A549 (cell line): ENCODE measurements around the gene NUMA1. TPM values are rescaled to one million over a fixed set of nuclear protein-coding genes. Genes with fewer than 3 reads are reported as not detected.

Experiments used
- ATAC-seq, 2 experiments: fragments of 200-7000 bp in 1 of 2; fragments of >200 bp in 1 of 2; cut with Nextera tagmentation in 1 of 2; cut with Tn5 transposase in 1 of 2; 3 replicates each; pipeline versions ENCODE4 v1.8.0 to v1.9.1; 2018 to 2020; ENCODE audit warnings: mild to moderate bottlenecking in 1 of 2, moderate library complexity in 1 of 2
- CTCF ChIA-PET: fragments of 300-600 bp; sonication (Branson Sonifier 250); formaldehyde crosslinking; extraction: SDS; loops from one replicate; lab custom pipeline; 2021; ENCODE audit warnings: antibody characterized with exemption, inconsistent platforms; lab: Yijun Ruan, JAX
- POLR2A ChIA-PET: fragments of 350-600 bp; formaldehyde crosslinking; extraction: SDS; loops from one replicate; lab custom pipeline; 2021; ENCODE audit warnings: antibody characterized with exemption, inconsistent platforms; lab: Yijun Ruan, JAX
- DNase-seq, 2 experiments: peaks; one replicate each; pipeline versions ENCODE4 v3.0.0 to v3.0.0-alpha.2; 2011 to 2016; ENCODE audit warnings: low read depth in 1 of 2, low spot score in 1 of 2
- FAIRE-seq: peaks from 2 replicates; lab custom pipeline; 2011; peaks lifted over from hg19 to GRCh38; lab: Jason Lieb, UNC
- H3K27ac ChIP-seq, 2 experiments: fragments of >200 bp; sonication (Bioruptor Twin); formaldehyde crosslinking; 3 replicates each; pipeline ENCODE4 v1.5.1; 2016 to 2017
- H3K4me1 ChIP-seq: fragments of >200 bp; sonication (Bioruptor Twin); formaldehyde crosslinking; 3 replicates; pipeline ENCODE4 v1.6.1; 2016
- H3K4me2 ChIP-seq: fragments of >200 bp; sonication (Bioruptor Twin); formaldehyde crosslinking; 3 replicates; pipeline ENCODE4 v1.6.1; 2016
- H3K4me3 ChIP-seq: fragments of >200 bp; sonication (Bioruptor Twin); formaldehyde crosslinking; 3 replicates; pipeline ENCODE4 v1.5.1; 2016
- H3K9me3 ChIP-seq: fragments of >200 bp; sonication (Bioruptor Twin); formaldehyde crosslinking; 3 replicates; pipeline ENCODE4 v1.6.1; 2016
- BHLHE40 ChIP-seq: IDR thresholded peaks from 2 replicates; pipeline ENCODE4 v1.6.1; 2012; ENCODE audit warnings: low read depth, low read length, inconsistent platforms
- CBX2 ChIP-seq: fragments of 200-600 bp; sonication (generic); IDR thresholded peaks from 2 replicates; pipeline ENCODE4 v1.6.1; 2016; ENCODE audit warnings: low read depth, mild to moderate bottlenecking, borderline replicate concordance
- CEBPB ChIP-seq, 2 experiments: fragments of >200 bp in 1 of 2; sonication (Bioruptor Twin) in 1 of 2; formaldehyde crosslinking in 1 of 2; IDR thresholded peaks; 2 replicates each; pipeline ENCODE4 v1.6.1; 2012 to 2016
- CHD2 ChIP-seq: fragments of 150-350 bp; IDR thresholded peaks from 2 replicates; pipeline ENCODE4 v1.6.1; 2014; ENCODE audit warnings: low read length; ENCODE audit not compliant: partially characterized antibody
- CHD4 ChIP-seq: fragments of 200-600 bp; sonication (generic); IDR thresholded peaks from 2 replicates; pipeline ENCODE4 v1.6.1; 2016; ENCODE audit warnings: antibody characterized with exemption, mild to moderate bottlenecking, borderline replicate concordance
- EHF ChIP-seq: fragments of 250-450 bp; sonication (Bioruptor Pico); IDR thresholded peaks from 2 replicates; pipeline ENCODE4 v1.5.0; 2020; ENCODE audit warnings: mild to moderate bottlenecking
- ELK1 ChIP-seq: fragments of 150-350 bp; IDR thresholded peaks from 2 replicates; pipeline ENCODE4 v1.6.1; 2014; ENCODE audit warnings: low read depth, mild to moderate bottlenecking, low read length
- FOSB ChIP-seq: fragments of 250-450 bp; sonication (Bioruptor Pico); IDR thresholded peaks from 2 replicates; pipeline ENCODE4 v1.5.0; 2020; ENCODE audit warnings: mild to moderate bottlenecking, moderate library complexity
- GATA3 ChIP-seq: IDR thresholded peaks from 2 replicates; pipeline ENCODE4 v1.6.1; 2012; ENCODE audit warnings: borderline replicate concordance
- HDAC2 ChIP-seq: fragments of 200-600 bp; sonication (generic); IDR thresholded peaks from 2 replicates; pipeline ENCODE4 v1.6.1; 2016
- JUNB ChIP-seq: fragments of >200 bp; sonication (Bioruptor Twin); formaldehyde crosslinking; IDR thresholded peaks from 2 replicates; pipeline ENCODE4 v1.6.1; 2016
- KDM5A ChIP-seq: fragments of 200-600 bp; sonication (generic); IDR thresholded peaks from 2 replicates; pipeline ENCODE4 v1.6.1; 2016; ENCODE audit warnings: antibody characterized with exemption, mild to moderate bottlenecking
- PBX3 ChIP-seq: IDR thresholded peaks from 2 replicates; pipeline ENCODE4 v1.6.1; 2012
- POLR2A ChIP-seq: IDR thresholded peaks from 2 replicates; pipeline ENCODE4 v1.6.1; 2012; ENCODE audit warnings: mild to moderate bottlenecking, low read length
- RAD21 ChIP-seq, 2 experiments: fragments of >200 bp in 1 of 2; sonication (Bioruptor Twin) in 1 of 2; formaldehyde crosslinking in 1 of 2; IDR thresholded peaks in 1 of 2; conservative IDR thresholded peaks in 1 of 2; 2 replicates in 1 of 2; 3 replicates in 1 of 2; pipeline ENCODE4 v1.6.1; 2012 to 2018; ENCODE audit warnings: inconsistent platforms in 1 of 2
- RCOR1 ChIP-seq: fragments of 150-350 bp; IDR thresholded peaks from 2 replicates; pipeline ENCODE4 v1.6.1; 2014; ENCODE audit warnings: antibody characterized with exemption, low read length, low read depth
- RFX5 ChIP-seq: fragments of 450-650 bp; IDR thresholded peaks from 2 replicates; pipeline ENCODE4 v1.7.1; 2014; ENCODE audit warnings: antibody characterized with exemption, mild to moderate bottlenecking, moderate library complexity
- RNF2 ChIP-seq: fragments of 200-600 bp; sonication (generic); IDR thresholded peaks from 2 replicates; pipeline ENCODE4 v1.6.1; 2016; ENCODE audit warnings: low read depth, mild to moderate bottlenecking, antibody characterized with exemption, moderate library complexity, borderline replicate concordance
- SREBF2 ChIP-seq: fragments of 450-650 bp; IDR thresholded peaks from 2 replicates; pipeline ENCODE4 v1.6.1; 2014; ENCODE audit warnings: mild to moderate bottlenecking, moderate library complexity
- ZSCAN20 ChIP-seq: fragments of 250-450 bp; sonication (Bioruptor Pico); IDR thresholded peaks from 2 replicates; pipeline ENCODE4 v1.8.0; 2022; ENCODE audit warnings: mild to moderate bottlenecking, moderate library complexity
- WGBS: methylation state at CpG from one replicate; pipeline ENCODE4 v1.1.6; 2017; ENCODE audit errors: missing lambda C conversion rate; 5-methylcytosine and 5-hydroxymethylcytosine counted together
- polyA plus RNA-seq, 4 experiments: library from polyadenylated mRNA; depleted of rRNA in 3 of 4; stranded (reverse); fragments of >200 nt; fragmentation: RNase III in 1 of 4; extraction: RNeasy Plus Mini Kit Qiagen cat#74134 plus additional on column Dnase treatment in 1 of 4; gene quantifications; 2 replicates in 3 of 4; 3 replicates in 1 of 4; pipeline ENCODE4 v1.2.3, GENCODE V29; 2011 to 2017
- TF ChIP-seq, protein P1 (sequence below): fragments of 250-450 bp; sonication (Bioruptor Pico); IDR thresholded peaks from 2 replicates; pipeline ENCODE4 v1.5.0; 2021; ENCODE audit warnings: mild to moderate bottlenecking, moderate library complexity, borderline replicate concordance
- TF ChIP-seq, protein P2 (sequence below): fragments of >200 bp; sonication (Bioruptor Twin); formaldehyde crosslinking; IDR thresholded peaks from 2 replicates; pipeline ENCODE4 v1.6.1; 2016

NUMA1 gene
- polyA plus RNA-seq, 2 of the 4 experiments (the other 2 are of a cell fraction): 51.5 to 65.8 TPM

GRCh38 chr11:71991494-71991893 is 88.8 kb downstream of the NUMA1 start:
- DNase-seq (no peak), FAIRE-seq (no peak), ATAC-seq (no peak)
- Histone ChIP-seq H3K4me3 (no peak overlapping the region), H3K9me3 (no peaks in the 10 kb centered on the region), H3K4me2 (no peak overlapping the region), H3K4me1 (0 out of 3 replicates have a peak, but pooled peaks cover 4% of the 10 kb centered on the region), H3K27ac (no peak overlapping the region)
- ChIA-PET CTCF (interaction anchor here (1.0 to 8.3 kb wide), 4 partner anchors 14 to 439 kb away, joined by 3 to 60 read pairs (median 6); no protein-coding TSS in a partner anchor), POLR2A (no interaction called here)
- no peak for TF ChIP-seq HDAC2
- TF ChIP-seq FOSB (CRISPR knock-in tag): no peak
- no peak for TF ChIP-seq RCOR1
- no peak for TF ChIP-seq CHD2
- no peak for TF ChIP-seq CBX2
- TF ChIP-seq ZSCAN20: no peak
- no peak for TF ChIP-seq KDM5A
- TF ChIP-seq RAD21 (conservative IDR thresholded peaks at IDR 0.05 in 1 of 2, IDR thresholded peaks at IDR 0.05 in 1 of 2): no peak
- TF ChIP-seq, protein P1, sequence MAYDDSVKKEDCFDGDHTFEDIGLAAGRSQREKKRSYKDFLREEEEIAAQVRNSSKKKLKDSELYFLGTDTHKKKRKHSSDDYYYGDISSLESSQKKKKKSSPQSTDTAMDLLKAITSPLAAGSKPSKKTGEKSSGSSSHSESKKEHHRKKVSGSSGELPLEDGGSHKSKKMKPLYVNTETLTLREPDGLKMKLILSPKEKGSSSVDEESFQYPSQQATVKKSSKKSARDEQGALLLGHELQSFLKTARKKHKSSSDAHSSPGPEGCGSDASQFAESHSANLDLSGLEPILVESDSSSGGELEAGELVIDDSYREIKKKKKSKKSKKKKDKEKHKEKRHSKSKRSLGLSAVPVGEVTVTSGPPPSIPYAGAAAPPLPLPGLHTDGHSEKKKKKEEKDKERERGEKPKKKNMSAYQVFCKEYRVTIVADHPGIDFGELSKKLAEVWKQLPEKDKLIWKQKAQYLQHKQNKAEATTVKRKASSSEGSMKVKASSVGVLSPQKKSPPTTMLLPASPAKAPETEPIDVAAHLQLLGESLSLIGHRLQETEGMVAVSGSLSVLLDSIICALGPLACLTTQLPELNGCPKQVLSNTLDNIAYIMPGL (CRISPR knock-in tag): no peak
- no peak for TF ChIP-seq GATA3
- TF ChIP-seq CHD4: no peak
- no peak for TF ChIP-seq SREBF2
- no peak for TF ChIP-seq CEBPB (IDR thresholded peaks at IDR 0.05)
- no peak for TF ChIP-seq POLR2A
- 91% methylated on average over 3 of the region's 3 CpGs for WGBS

DNA sequence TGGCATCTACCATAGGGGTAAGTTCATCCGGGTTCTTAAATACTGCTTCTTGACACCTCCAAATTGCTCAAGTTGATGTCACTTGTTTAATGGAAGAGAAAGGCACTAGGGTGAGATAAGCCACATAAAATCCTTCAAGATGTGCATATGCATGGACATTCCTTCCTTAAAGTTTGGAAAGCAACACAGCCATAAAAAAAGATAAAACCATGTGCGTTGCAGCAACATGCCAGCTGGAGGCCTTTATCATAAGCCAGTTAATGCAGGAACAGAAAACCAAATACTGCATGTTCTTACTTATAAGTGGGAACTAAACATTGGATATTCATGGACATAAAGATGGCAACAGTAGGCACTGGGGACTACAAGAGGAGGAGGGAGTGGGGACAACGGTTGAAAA is 89.6 kb downstream of the NUMA1 start:
- TF ChIP-seq RNF2 (no peak), EHF (CRISPR knock-in tag) (no peak), GATA3 (no peak), JUNB (no peak), RFX5 (no peak), ELK1 (no peak), CEBPB (IDR thresholded peaks at IDR 0.05) (no peak), POLR2A (no peak), RCOR1 (no peak), PBX3 (no peak), BHLHE40 (no peak), CHD2 (no peak), CBX2 (no peak)
- TF ChIP-seq, protein P2, sequence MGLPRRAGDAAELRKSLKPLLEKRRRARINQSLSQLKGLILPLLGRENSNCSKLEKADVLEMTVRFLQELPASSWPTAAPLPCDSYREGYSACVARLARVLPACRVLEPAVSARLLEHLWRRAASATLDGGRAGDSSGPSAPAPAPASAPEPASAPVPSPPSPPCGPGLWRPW: no peak
- Histone ChIP-seq H3K4me2 (no peak overlapping the region), H3K9me3 (no peaks in the 10 kb centered on the region), H3K4me3 (no peak overlapping the region), H3K4me1 (0 out of 3 replicates have a peak, but pooled peaks cover 6% of the 10 kb centered on the region), H3K27ac (no peak overlapping the region)
- 61% methylated on average over 3 of the region's 3 CpGs for WGBS
- DNase-seq (no peak), FAIRE-seq (no peak), ATAC-seq (no peak)
- CTCF ChIA-PET: interaction anchor here (0.9 to 8.3 kb wide), 5 partner anchors 9 to 440 kb away, joined by 3 to 60 read pairs (median 5); partner anchors contain the start of gene IL18BP
- POLR2A ChIA-PET: interaction anchor here (1.1 kb wide), 1 partner anchor 121 kb away, joined by 3 read pairs; no protein-coding TSS in a partner anchor
